HG03558 (cell line): ENCODE data around the gene RRP12.
"Not testable (repeated sequence)": the region's sequence is repeated elsewhere in the genome, so short reads cannot be mapped to it uniquely, and the experiment has no call there.

Experiments used
- ATAC-seq: cut with Tn5 transposase; IDR thresholded peaks from one replicate; pipeline ENCODE4 v1.9.1; 2021; ENCODE audit warnings: moderate number of reproducible peaks; ENCODE audit not compliant: unreplicated experiment; ENCODE audit errors: extremely low read depth

Gene RRP12

GRCh38 chr10:97400665-97401454, at the start of gene RRP12:
RRP12 (minus strand) TSS chr10:97401340; CDS start chr10:97401231, 109 bp downstream.
- peak; percentile 75 for ATAC-seq

GRCh38 chr10:97450828-97451227, 49.7 kb upstream of the RRP12 start:
- no peak for ATAC-seq

GRCh38 chr10:97445722-97446639, 44.8 kb upstream of the RRP12 start, which contains the start of the genes EXOSC1 and ZDHHC16:
EXOSC1 (minus strand) TSS chr10:97446006; CDS start chr10:97445985, 21 bp downstream.
ZDHHC16 (plus strand) TSS chr10:97446175; CDS start chr10:97451676, 5,501 bp downstream.
- peak; percentile 91 for ATAC-seq

GRCh38 chr10:97445357-97445721, 44.2 kb upstream of the RRP12 start:
- no peak for ATAC-seq

- ATAC-seq: no peak
Observed at GRCh38 chr10:97444212-97444611, 43.1 kb upstream of the RRP12 start.

DNA sequence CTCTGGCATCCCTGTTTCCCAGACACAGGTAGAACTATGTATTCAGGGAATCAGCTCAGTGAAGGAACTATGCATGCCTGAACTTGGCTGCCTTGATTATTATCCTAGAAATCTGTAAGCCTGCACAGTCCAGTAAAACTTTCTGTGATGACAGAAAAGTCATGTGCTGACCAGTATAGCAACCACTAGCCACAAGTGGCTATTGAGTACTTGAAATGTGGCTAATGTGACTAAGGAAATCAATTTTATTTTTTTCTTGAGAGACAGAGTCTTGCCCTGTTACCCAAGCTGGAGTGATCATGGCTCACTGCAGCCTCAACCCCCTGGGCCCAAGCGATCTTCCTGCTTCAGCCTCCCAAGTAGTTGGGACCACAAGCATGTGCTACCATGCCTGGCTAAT, 41.1 kb upstream of the RRP12 start:
- ATAC-seq: no peak

- no peak for ATAC-seq
Observed at GRCh38 chr10:97435211-97435610, 34.1 kb upstream of the RRP12 start.

DNA sequence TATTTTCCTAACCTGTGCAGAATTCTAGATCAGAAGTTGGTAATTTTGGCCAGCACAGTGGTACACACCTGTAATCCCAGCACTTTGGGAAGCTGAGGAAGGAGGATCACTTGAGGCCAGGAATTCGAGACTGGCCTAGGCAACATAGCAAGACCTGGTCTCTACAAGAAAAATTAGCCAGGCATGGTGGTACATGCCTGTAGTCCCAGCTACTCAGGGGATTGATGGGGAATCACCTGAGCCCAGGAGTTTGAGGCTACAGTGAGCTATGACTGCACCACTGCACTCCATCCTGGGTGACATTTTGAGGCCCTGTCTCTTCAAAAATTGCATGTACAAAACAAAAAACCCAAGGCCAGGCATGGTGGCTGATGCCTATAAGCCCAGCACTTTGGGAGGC, 33.4 kb upstream of the RRP12 start:
- ATAC-seq: no peak

DNA sequence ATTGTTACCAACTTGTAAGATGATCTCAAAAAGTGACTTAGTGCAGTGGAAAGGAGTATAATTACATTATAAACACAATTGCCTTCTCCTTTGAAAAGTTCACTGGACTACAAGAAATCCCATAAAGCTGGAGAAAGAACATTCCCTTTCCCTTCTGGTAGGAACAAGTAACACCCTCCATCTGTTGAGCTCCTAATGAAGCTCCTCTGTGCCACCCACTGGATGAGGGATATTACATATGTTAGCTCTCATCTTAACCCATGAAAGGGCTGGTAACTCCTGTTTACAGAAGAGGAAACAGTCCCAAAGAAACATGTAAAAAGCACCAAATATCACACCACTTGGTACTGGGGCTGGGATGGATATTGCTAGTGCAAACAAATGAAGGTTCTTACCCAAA, 32.9 kb upstream of the RRP12 start:
- no peak for ATAC-seq

- no peak for ATAC-seq
Observed at GRCh38 chr10:97428572-97428981, 27.4 kb upstream of the RRP12 start.

DNA sequence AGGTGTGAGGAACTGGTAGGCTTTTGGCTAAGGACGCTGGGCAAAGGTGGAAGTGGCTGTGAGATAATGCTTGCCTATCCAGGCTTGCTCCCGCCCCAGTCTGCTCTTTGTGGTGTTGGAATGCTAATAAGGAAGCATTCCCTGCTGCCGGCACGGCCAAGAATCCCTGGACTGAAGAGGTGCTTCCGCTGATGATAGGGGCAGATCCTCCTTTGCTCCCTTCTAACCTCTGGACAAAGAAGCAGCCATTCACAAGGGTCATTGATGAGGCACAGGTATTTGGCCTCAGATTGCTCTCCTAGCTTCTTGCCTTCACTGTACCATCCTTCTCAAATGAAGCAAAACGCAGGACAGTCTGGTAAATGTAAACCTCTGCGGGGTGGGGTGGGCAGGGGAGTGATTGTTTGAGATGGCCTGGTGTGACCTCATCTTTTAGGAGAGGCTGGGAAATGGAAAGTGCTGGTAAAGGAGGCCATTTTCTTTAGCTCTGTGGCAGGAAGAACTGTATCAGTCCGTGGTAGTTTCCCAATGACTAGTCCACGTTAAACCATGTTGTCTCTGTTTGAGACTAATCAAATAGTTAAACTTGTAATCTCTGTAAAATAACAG, 26.5 kb upstream of the RRP12 start:
- no peak for ATAC-seq

GRCh38 chr10:97426776-97427570, 25.8 kb upstream of the RRP12 start:
- ATAC-seq: no peak

DNA sequence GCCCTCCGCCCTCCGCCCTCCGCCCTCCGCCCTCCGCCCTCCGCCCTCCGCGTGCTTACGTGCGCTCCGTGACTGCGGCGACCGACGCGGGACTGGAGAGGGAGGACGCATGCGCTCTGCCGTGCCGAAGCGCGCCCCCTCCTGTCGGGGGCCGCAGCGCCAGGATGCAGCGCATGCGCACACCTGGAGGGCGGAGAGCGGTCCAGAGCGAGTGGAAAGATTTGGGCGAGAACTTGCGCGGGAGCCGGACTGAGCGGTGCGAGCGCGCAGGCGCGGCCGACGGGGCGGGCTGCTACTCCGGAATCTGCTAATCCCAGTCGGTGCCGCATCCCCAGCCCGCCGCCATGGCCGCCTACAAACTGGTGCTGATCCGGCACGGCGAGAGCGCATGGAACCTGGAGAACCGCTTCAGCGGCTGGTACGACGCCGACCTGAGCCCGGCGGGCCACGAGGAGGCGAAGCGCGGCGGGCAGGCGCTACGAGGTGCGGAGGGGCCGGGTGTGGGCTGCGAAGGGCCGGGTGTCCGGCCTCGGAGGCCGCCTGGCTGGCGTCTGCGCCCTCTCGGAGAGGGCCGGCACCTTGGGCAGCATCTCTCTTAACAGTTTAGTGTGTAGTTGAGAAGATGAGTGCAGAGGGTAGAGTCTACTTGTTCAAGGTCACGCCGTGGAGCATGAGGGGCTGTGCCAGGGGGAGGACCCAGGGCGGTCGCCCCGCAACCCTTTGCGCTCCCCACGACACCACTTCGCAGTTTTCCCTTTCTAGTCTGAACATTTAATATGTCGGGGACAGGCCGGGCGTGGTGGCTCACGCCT, 25.0 kb upstream of the RRP12 start, which contains the start of gene PGAM1:
Gene PGAM1 (plus strand): TSS at position 228 of the 812 bp plus-strand sequence. CDS start 117 bp downstream, at position 345.
- peak; percentile 78 for ATAC-seq

DNA sequence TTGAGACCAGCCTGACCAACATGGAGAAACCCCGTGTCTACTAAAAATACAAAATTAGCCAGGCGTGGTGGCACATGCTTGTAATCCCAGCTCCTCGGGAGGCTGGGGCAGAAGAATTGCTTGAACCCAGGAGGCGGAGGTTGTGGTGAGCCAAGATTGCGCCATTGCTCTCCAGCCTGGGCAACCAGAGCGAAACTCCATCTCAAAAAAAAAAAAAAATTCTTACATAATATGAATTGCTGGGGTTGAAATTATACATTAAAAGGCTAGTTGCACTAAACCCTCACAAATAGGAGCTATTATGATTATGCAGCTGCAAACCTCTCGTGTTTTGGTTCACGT, 22.6 kb upstream of the RRP12 start:
- ATAC-seq: not testable (repeated sequence)

DNA sequence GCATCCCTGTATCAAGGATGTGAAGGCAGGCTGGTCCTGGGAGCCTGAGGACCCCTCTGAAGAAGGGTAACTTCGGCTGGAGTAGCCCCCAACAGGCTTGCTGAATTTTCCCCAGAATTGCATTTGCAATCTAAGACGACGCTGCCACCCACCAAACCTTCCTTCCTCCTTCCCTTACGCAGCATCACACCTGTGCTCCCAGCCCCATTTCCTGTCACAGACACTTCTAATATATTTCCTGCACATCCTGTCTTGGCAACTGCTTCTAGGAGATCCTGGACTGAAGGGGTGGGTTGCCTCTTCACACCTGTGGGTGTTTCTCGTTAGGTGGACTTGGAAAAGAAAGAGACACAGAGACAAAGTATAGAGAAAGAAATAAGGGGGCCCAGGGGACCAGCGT, 15.4 kb upstream of the RRP12 start:
- no peak for ATAC-seq

GRCh38 chr10:97412891-97413304, 11.8 kb upstream of the RRP12 start:
- ATAC-seq: no peak

DNA sequence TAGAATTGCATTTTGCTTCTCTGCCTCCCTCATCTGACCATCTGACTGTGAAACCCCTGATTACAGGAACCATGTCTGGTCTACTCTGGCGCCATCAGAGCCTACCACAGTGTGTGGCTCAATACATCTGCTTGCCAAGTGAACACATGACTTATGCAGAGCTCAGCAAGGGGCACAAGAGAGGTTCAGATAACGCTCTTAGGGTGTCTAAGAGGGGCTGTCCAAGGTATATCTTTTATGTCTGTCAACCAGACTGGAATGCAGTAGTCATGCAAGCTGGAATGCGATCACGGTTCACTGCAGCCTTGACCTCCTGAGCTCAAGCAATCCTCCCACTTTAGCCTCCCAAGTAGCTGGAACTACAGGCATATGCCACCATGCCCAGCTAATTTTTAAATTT, 10.3 kb upstream of the RRP12 start:
- ATAC-seq: no peak

- no peak for ATAC-seq
Observed at GRCh38 chr10:97408496-97408992, 7.4 kb upstream of the RRP12 start.

DNA sequence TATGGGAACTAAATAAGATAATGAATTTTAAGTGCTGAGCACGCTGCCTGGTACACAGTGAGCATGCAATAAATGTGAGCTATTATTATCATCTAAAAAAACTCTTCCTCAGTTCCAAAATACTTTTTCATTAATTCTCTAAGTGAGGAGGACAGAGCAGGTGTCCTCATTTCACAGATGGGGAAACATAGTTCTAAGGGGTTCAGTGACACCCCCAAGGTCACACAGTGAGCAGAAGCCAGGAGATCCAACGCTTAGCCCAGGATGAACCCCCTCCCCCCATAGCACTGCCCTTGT, 6.8 kb upstream of the RRP12 start:
- ATAC-seq: no peak
